CD8-positive, alpha-beta memory T cell (primary cell): ENCODE results near the gene AMN1. TPM values are rescaled to one million over a fixed set of nuclear protein-coding genes. Genes with fewer than 3 reads are reported as not detected.
"Not testable (repeated sequence)": the region's sequence is repeated elsewhere in the genome, so short reads cannot be mapped to it uniquely, and the experiment has no call there.

Source experiments
- CTCF ChIA-PET: fragments of 350-600 bp; sonication (Branson Sonifier 250); formaldehyde crosslinking; loops from one replicate; lab custom pipeline; 2021; ENCODE audit warnings: antibody characterized with exemption; lab: Charles Lee
- POLR2A ChIA-PET: fragments of 350-600 bp; sonication (Branson Sonifier 250); formaldehyde crosslinking; loops from one replicate; lab custom pipeline; 2021; ENCODE audit warnings: antibody characterized with exemption; lab: Charles Lee
- DNase-seq, 5 donors: peaks; one replicate each; pipeline versions ENCODE4 v3.0.0 to v3.0.0-alpha.2; 2020 to 2022; ENCODE audit warnings: mixed read lengths in 1 of 5
- H3K27ac ChIP-seq: one replicate; pipeline ENCODE4 v1.7.0; 2013; ENCODE audit warnings: low read depth, mild to moderate bottlenecking, low read length, moderate library complexity
- H3K27me3 ChIP-seq: 2 replicates; pipeline ENCODE4 v1.7.0; 2013; ENCODE audit warnings: low read length, mild to moderate bottlenecking; ENCODE audit not compliant: insufficient read depth, poor library complexity, severe bottlenecking
- H3K36me3 ChIP-seq: 2 replicates; pipeline ENCODE4 v1.7.0; 2013; ENCODE audit warnings: mild to moderate bottlenecking, low read length, moderate library complexity; ENCODE audit not compliant: insufficient read depth
- H3K4me1 ChIP-seq: 2 replicates; pipeline ENCODE4 v1.7.0; 2013; ENCODE audit warnings: mild to moderate bottlenecking, low read length, moderate library complexity; ENCODE audit not compliant: insufficient read depth
- H3K4me3 ChIP-seq: 2 replicates; pipeline ENCODE4 v1.7.0; 2013; ENCODE audit warnings: mild to moderate bottlenecking, low read length
- H3K9me3 ChIP-seq: 2 replicates; pipeline ENCODE4 v1.7.0; 2013; ENCODE audit warnings: mild to moderate bottlenecking, low read length
- H3K27ac Mint-ChIP-seq, 8 donors: one replicate each; pipeline ENCODE4 v1.8.0; 2020 to 2021; ENCODE audit warnings: mixed read lengths in 8 of 8, mild to moderate bottlenecking in 6 of 8, inconsistent platforms in 3 of 8, moderate library complexity in 3 of 8
- H3K27me3 Mint-ChIP-seq, 2 donors: one replicate each; pipeline ENCODE4 v1.8.0; 2020 to 2021; ENCODE audit warnings: mixed read lengths in 2 of 2, mild to moderate bottlenecking in 1 of 2, moderate library complexity in 1 of 2
- H3K36me3 Mint-ChIP-seq, 3 donors: one replicate each; pipeline ENCODE4 v1.8.0; 2020 to 2021; ENCODE audit warnings: mixed read lengths in 3 of 3, inconsistent platforms in 1 of 3, mild to moderate bottlenecking in 1 of 3
- H3K4me1 Mint-ChIP-seq, 3 donors: one replicate each; pipeline ENCODE4 v1.8.0; 2020 to 2021; ENCODE audit warnings: mixed read lengths in 3 of 3, inconsistent platforms in 1 of 3, mild to moderate bottlenecking in 1 of 3
- H3K4me3 Mint-ChIP-seq, 7 donors: one replicate each; pipeline ENCODE4 v1.8.0; 2020 to 2021; ENCODE audit warnings: mixed read lengths in 7 of 7, mild to moderate bottlenecking in 6 of 7, moderate library complexity in 4 of 7, inconsistent platforms in 2 of 7
- H3K9me3 Mint-ChIP-seq, 5 donors: one replicate each; pipeline ENCODE4 v1.8.0; 2020 to 2022; ENCODE audit warnings: mixed read lengths in 5 of 5, mild to moderate bottlenecking in 3 of 5, moderate library complexity in 2 of 5, inconsistent platforms in 1 of 5
- polyA plus RNA-seq: library from polyadenylated mRNA; unstranded; fragments of 300-500 nt; fragmentation: Illumina TruSeq; gene quantifications from one replicate; pipeline ENCODE4 v1.2.3, GENCODE V29; 2021
- total RNA-seq, 2 experiments: library from RNA; stranded (reverse); gene quantifications; one replicate each; pipeline ENCODE4 v1.2.3, GENCODE V29; 2021

AMN1 gene
- total and polyA plus RNA-seq, 3 experiments from 2014 or later: 2.6 to 10.9 (median 3.8) TPM

GRCh38 chr12:31726575-31726974 lies 2.2 kb downstream of the AMN1 start:
- peak overlapping the region in 2 of 8 donors; percentile 34 to 36 for H3K27ac Mint-ChIP-seq
- ChIA-PET POLR2A (interaction anchor here (0.5 to 3.5 kb wide), 2 partner anchors 77 to 169 kb away, joined by 3 to 28 read pairs; no protein-coding TSS in a partner anchor), CTCF (interaction anchor here (0.9 to 3.2 kb wide), 3 partner anchors 67 to 234 kb away, joined by 3 to 7 read pairs (median 4); partner anchors contain the start of gene ETFBKMT)
- Histone ChIP-seq H3K9me3 (no peaks in the 10 kb centered on the region), H3K27ac (no peak overlapping the region), H3K4me3 (no peak overlapping the region), H3K36me3 (no peaks in the 10 kb centered on the region), H3K27me3 (no peaks in the 10 kb centered on the region), H3K4me1 (peaks cover 50% of the 10 kb centered on the region)
- H3K36me3 Mint-ChIP-seq: peaks cover 6 to 16% (median 14%) of the 10 kb centered on the region in 3 donors
- peak overlapping the region in 2 of 7 donors; percentile 9 to 16 for H3K4me3 Mint-ChIP-seq
- no peak for DNase-seq
- H3K9me3 Mint-ChIP-seq: peaks cover 4 to 15% (median 10%) of the 10 kb centered on the region in 5 donors
- H3K4me1 Mint-ChIP-seq: peaks cover 74 to 86% (median 85%) of the 10 kb centered on the region in 3 donors
- H3K27me3 Mint-ChIP-seq: peaks cover 0 to 2% of the 10 kb centered on the region in 2 donors

GRCh38 chr12:31724557-31724956 lies 4.3 kb downstream of the AMN1 start:
- Mint-ChIP-seq H3K27ac (peak overlapping the region in 6 of 8 donors; percentile 9 to 91 (median 28)), H3K4me3 (peak overlapping the region in 3 of 7 donors; percentile 16 to 48 (median 25)), H3K4me1 (peaks cover 75 to 87% (median 86%) of the 10 kb centered on the region in 3 donors), H3K36me3 (peaks cover 8 to 18% (median 8%) of the 10 kb centered on the region in 3 donors), H3K27me3 (peaks cover 0 to 2% of the 10 kb centered on the region in 2 donors), H3K9me3 (peaks cover 0 to 6% (median 4%) of the 10 kb centered on the region in 5 donors)
- H3K27me3 ChIP-seq: no peaks in the 10 kb centered on the region
- no peaks in the 10 kb centered on the region for H3K36me3 ChIP-seq
- ChIA-PET POLR2A (no interaction called here), CTCF (interaction anchor here (0.8 kb wide), 1 partner anchor 42 kb away, joined by 3 read pairs; no protein-coding TSS in a partner anchor)
- peaks cover 54% of the 10 kb centered on the region for H3K4me1 ChIP-seq
- no peaks in the 10 kb centered on the region for H3K9me3 ChIP-seq
- H3K27ac ChIP-seq: no peak overlapping the region
- no peak overlapping the region for H3K4me3 ChIP-seq
- no peak for DNase-seq

- Histone ChIP-seq H3K4me1 (peaks cover 44% of the 10 kb centered on the region), H3K27ac (peak overlapping the region; percentile 0)
Observed at GRCh38 chr12:31722580-31722979, 6.2 kb downstream of the AMN1 start.

GRCh38 chr12:31718542-31719198 lies 10.2 kb downstream of the AMN1 start:
- H3K4me1 Mint-ChIP-seq: peaks cover 36 to 49% (median 46%) of the 10 kb centered on the region in 3 donors
- H3K9me3 ChIP-seq, H3K27ac ChIP-seq, H3K4me3 ChIP-seq, H3K27me3 ChIP-seq, POLR2A ChIA-PET, H3K36me3 ChIP-seq, CTCF ChIA-PET, H3K27me3 Mint-ChIP-seq, H3K4me3 Mint-ChIP-seq, H3K9me3 Mint-ChIP-seq, DNase-seq: not testable (repeated sequence)
- H3K36me3 Mint-ChIP-seq: peaks cover 10 to 32% (median 20%) of the 10 kb centered on the region in 3 donors
- H3K27ac Mint-ChIP-seq: peak overlapping the region in 2 of 8 donors; percentile 25 to 40
- H3K4me1 ChIP-seq: peaks cover 31% of the 10 kb centered on the region

More at GRCh38 chr12:31722580-31722979, 6.2 kb downstream of the AMN1 start:
- CTCF ChIA-PET: interaction anchor here (0.6 to 1.7 kb wide), 4 partner anchors 10 to 236 kb away, joined by 3 to 5 read pairs (median 3); no protein-coding TSS in a partner anchor
- H3K9me3 ChIP-seq: no peaks in the 10 kb centered on the region
- H3K4me1 Mint-ChIP-seq: peaks cover 59 to 88% (median 79%) of the 10 kb centered on the region in 3 donors
- H3K27me3 Mint-ChIP-seq: peaks cover 0 to 2% of the 10 kb centered on the region in 2 donors
- peak overlapping the region; percentile 19 to 86 (median 77) for H3K4me3 Mint-ChIP-seq
- no peaks in the 10 kb centered on the region for H3K36me3 ChIP-seq
- H3K27me3 ChIP-seq: no peaks in the 10 kb centered on the region
- POLR2A ChIA-PET: interaction anchor here (0.6 to 1.7 kb wide), 6 partner anchors 20 to 278 kb away, joined by 3 to 6 read pairs (median 3); partner anchors contain the start of gene RESF1
- peaks cover 14 to 20% (median 16%) of the 10 kb centered on the region in 3 donors for H3K36me3 Mint-ChIP-seq
- peak overlapping the region; percentile 3 for H3K4me3 ChIP-seq
- H3K27ac Mint-ChIP-seq: peak overlapping the region; percentile 87 to 97 (median 92)
- no peaks in the 10 kb centered on the region for H3K9me3 Mint-ChIP-seq
- DNase-seq: no peak

GRCh38 chr12:31716998-31717397 lies 11.8 kb downstream of the AMN1 start:
- not testable (repeated sequence) for H3K4me3 Mint-ChIP-seq
- CTCF ChIA-PET: interaction anchor here (1.8 kb wide), 1 partner anchor 243 kb away, joined by 6 read pairs; the partner anchor contains the start of gene RESF1

GRCh38 chr12:31715283-31715825 lies 13.5 kb downstream of the AMN1 start:
- ChIA-PET CTCF (interaction anchor here (0.5 to 1.8 kb wide), 2 partner anchors 244 to 264 kb away, joined by 3 to 6 read pairs; partner anchors contain the start of gene RESF1), POLR2A (no interaction called here)
- Mint-ChIP-seq H3K9me3 (peaks cover 0 to 4% (median 2%) of the 10 kb centered on the region in 5 donors), H3K27me3 (no peaks in the 10 kb centered on the region), H3K36me3 (peaks cover 10 to 32% (median 20%) of the 10 kb centered on the region in 3 donors), H3K4me3 (peak overlapping the region in 1 of 7 donors; percentile 45), H3K27ac (no peak overlapping the region), H3K4me1 (peaks cover 3 to 16% (median 16%) of the 10 kb centered on the region in 3 donors)
- peaks cover under 1% of the 10 kb centered on the region for H3K4me1 ChIP-seq
- H3K36me3 ChIP-seq: no peaks in the 10 kb centered on the region
- no peak overlapping the region for H3K4me3 ChIP-seq
- H3K9me3 ChIP-seq: no peaks in the 10 kb centered on the region
- peak overlapping the region; percentile 67 for H3K27ac ChIP-seq
- H3K27me3 ChIP-seq: no peaks in the 10 kb centered on the region
- DNase-seq: no peak

More at GRCh38 chr12:31716998-31717397, 11.8 kb downstream of the AMN1 start:
- Histone ChIP-seq H3K4me1 (peaks cover 17% of the 10 kb centered on the region), H3K27ac (peak overlapping the region; percentile 67), H3K4me3 (peak overlapping the region; percentile 18)
- Mint-ChIP-seq H3K27ac (peak overlapping the region in 1 of 8 donors; percentile 70), H3K36me3 (peaks cover 10 to 32% (median 20%) of the 10 kb centered on the region in 3 donors), H3K4me1 (peaks cover 19 to 33% (median 29%) of the 10 kb centered on the region in 3 donors)
- H3K9me3 ChIP-seq, H3K9me3 Mint-ChIP-seq, H3K27me3 Mint-ChIP-seq, DNase-seq, H3K27me3 ChIP-seq, H3K36me3 ChIP-seq, POLR2A ChIA-PET: not testable (repeated sequence)

GRCh38 chr12:31714406-31715271 lies 14.2 kb downstream of the AMN1 start:
- peak overlapping the region; percentile 67 for H3K27ac ChIP-seq
- H3K4me1 ChIP-seq: no peaks in the 10 kb centered on the region
- peaks cover 2 to 6% (median 4%) of the 10 kb centered on the region in 5 donors for H3K9me3 Mint-ChIP-seq
- H3K4me3 Mint-ChIP-seq: peak overlapping the region in 1 of 7 donors; percentile 45
- H3K4me1 Mint-ChIP-seq: peaks cover 3 to 16% (median 16%) of the 10 kb centered on the region in 3 donors
- no peak for DNase-seq
- H3K27ac Mint-ChIP-seq: no peak overlapping the region
- H3K36me3 Mint-ChIP-seq: peaks cover 12 to 35% (median 25%) of the 10 kb centered on the region in 3 donors
- H3K9me3 ChIP-seq: no peaks in the 10 kb centered on the region
- H3K27me3 ChIP-seq: no peaks in the 10 kb centered on the region
- ChIA-PET POLR2A (no interaction called here), CTCF (interaction anchor here (0.5 to 1.1 kb wide), 3 partner anchors 13 to 265 kb away, joined by 3 read pairs; no protein-coding TSS in a partner anchor)
- H3K27me3 Mint-ChIP-seq: no peaks in the 10 kb centered on the region
- H3K36me3 ChIP-seq: no peaks in the 10 kb centered on the region
- no peak overlapping the region for H3K4me3 ChIP-seq
